Transverse colon (tissue), 3 donors: ENCODE results near the gene HTR1B.

Source experiments
- EP300 ChIP-seq: sonication (generic); formaldehyde crosslinking; IDR thresholded peaks from one replicate; pipeline ENCODE4 v1.6.1; 2017; ENCODE audit warnings: antibody characterized with exemption, low read depth
- TF ChIP-seq, protein P1 (sequence below), 5 experiments: fragments of 200-600 bp in 3 of 5; fragments of 450-650 bp in 2 of 5; sonication (generic) in 3 of 5; IDR thresholded peaks; 1 replicate in 2 of 5; 2 replicates in 3 of 5; pipeline ENCODE4 v1.5.1; 2016 to 2017; ENCODE audit warnings: antibody characterized with exemption in 5 of 5, inconsistent platforms in 3 of 5, mild to moderate bottlenecking in 2 of 5, moderate library complexity in 1 of 5

DNA sequence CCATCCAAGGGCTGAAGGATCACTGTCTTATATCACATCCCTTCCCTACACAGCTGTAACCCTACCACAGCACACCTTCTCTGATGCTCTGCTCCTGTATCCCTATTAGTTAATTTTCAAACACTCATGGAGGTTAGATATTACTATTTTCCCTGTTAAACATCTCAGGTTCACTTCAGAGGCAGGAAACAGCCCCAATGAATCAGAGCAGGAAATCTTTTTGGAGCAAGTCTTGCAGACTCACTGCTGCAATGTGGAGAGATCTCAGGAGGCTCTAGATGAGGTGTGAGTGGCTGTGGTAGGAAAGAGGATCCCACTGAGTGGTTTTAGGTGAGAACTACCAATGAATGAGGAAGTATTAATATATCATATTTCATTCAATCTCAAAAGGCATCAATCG, 19.7 kb upstream of the HTR1B start:
- TF ChIP-seq, protein P1, sequence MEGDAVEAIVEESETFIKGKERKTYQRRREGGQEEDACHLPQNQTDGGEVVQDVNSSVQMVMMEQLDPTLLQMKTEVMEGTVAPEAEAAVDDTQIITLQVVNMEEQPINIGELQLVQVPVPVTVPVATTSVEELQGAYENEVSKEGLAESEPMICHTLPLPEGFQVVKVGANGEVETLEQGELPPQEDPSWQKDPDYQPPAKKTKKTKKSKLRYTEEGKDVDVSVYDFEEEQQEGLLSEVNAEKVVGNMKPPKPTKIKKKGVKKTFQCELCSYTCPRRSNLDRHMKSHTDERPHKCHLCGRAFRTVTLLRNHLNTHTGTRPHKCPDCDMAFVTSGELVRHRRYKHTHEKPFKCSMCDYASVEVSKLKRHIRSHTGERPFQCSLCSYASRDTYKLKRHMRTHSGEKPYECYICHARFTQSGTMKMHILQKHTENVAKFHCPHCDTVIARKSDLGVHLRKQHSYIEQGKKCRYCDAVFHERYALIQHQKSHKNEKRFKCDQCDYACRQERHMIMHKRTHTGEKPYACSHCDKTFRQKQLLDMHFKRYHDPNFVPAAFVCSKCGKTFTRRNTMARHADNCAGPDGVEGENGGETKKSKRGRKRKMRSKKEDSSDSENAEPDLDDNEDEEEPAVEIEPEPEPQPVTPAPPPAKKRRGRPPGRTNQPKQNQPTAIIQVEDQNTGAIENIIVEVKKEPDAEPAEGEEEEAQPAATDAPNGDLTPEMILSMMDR (IDR thresholded peaks at IDR 0.05) = no peak
- no peak for TF ChIP-seq EP300
